Uterus (tissue), 4 donors: Measurements from ENCODE around the gene ESR2. TPM values are rescaled to one million over a fixed set of nuclear protein-coding genes. Genes with fewer than 3 reads are reported as not detected.

Experiments used
- DNase-seq, 2 donors: peaks; one replicate each; pipeline ENCODE4 v3.0.0-alpha.2; 2019 to 2020
- H3K27ac ChIP-seq, 2 donors: fragments of 200-600 bp; sonication (generic); 1 replicate in 1 of 2; 2 replicates in 1 of 2; pipeline ENCODE4 v1.5.1; 2016 to 2018
- H3K27me3 ChIP-seq, 2 donors: fragments of 200-600 bp; sonication (generic); one replicate each; pipeline ENCODE4 v1.5.1; 2018 to 2019; ENCODE audit warnings: control low read depth in 1 of 2
- H3K36me3 ChIP-seq, 2 donors: fragments of 200-600 bp; sonication (generic); one replicate each; pipeline ENCODE4 v1.5.1; 2019; ENCODE audit warnings: control low read depth in 1 of 2
- H3K4me1 ChIP-seq, 2 donors: fragments of 200-600 bp; sonication (generic); one replicate each; pipeline ENCODE4 v1.5.1; 2018 to 2019; ENCODE audit warnings: control low read depth in 1 of 2
- H3K4me3 ChIP-seq, 2 donors: fragments of 200-600 bp; sonication (generic); 1 replicate in 1 of 2; 2 replicates in 1 of 2; pipeline ENCODE4 v1.5.1; 2018 to 2019; ENCODE audit warnings: mild to moderate bottlenecking in 1 of 2
- H3K9me3 ChIP-seq, 2 donors: fragments of 200-600 bp; sonication (generic); one replicate each; pipeline ENCODE4 v1.5.1; 2019; ENCODE audit warnings: control low read depth in 1 of 2
- CTCF ChIP-seq, 4 experiments: fragments of 200-600 bp in 2 of 4; fragments of 450-650 bp in 2 of 4; sonication (generic) in 2 of 4; IDR thresholded peaks; one replicate each; pipeline ENCODE4 v1.5.1; 2016 to 2019; ENCODE audit warnings: antibody characterized with exemption in 4 of 4, mild to moderate bottlenecking in 2 of 4, moderate library complexity in 1 of 4
- POLR2A ChIP-seq, 2 donors: fragments of 450-650 bp; IDR thresholded peaks; one replicate each; pipeline ENCODE4 v1.6.1; 2016; ENCODE audit warnings: antibody characterized with exemption in 2 of 2, mild to moderate bottlenecking in 1 of 2, moderate library complexity in 1 of 2
- intact Hi-C: fragments of 100-400 bp; cut with DNase I; formaldehyde crosslinking; loops from one replicate; pipeline ENCODE4 v1.15.1; 2023; ENCODE audit warnings: low total_unique reads
- total RNA-seq, 4 donors: library from RNA; depleted of rRNA in 3 of 4; stranded (reverse); fragments of >200 nt in 3 of 4; gene quantifications; one replicate each; pipeline versions ENCODE4 v1.1.0 to v1.2.4, GENCODE V29; 2014 to 2023
- donor health status: DM: yes; HTN: yes; CAD: no.

ESR2 gene
- total RNA-seq, 4 donors from 2014 or later, result 0.41 to 8.2 (median 3.9) TPM

GRCh38 chr14:64233531-64234190 is 60.5 kb downstream of the ESR2 start:
- H3K4me1 ChIP-seq, result no peaks in the 10 kb centered on the region
- intact Hi-C loops, result no loop called here
- H3K27ac ChIP-seq, result no peak overlapping the region
- H3K9me3 ChIP-seq, result no peaks in the 10 kb centered on the region
- TF ChIP-seq POLR2A (IDR thresholded peaks at IDR 0.05) (no peak), CTCF (IDR thresholded peaks at IDR 0.05) (no peak)
- DNase-seq, result no peak
- H3K4me3 ChIP-seq, result no peak overlapping the region
- H3K36me3 ChIP-seq, result no peaks in the 10 kb centered on the region
- no peaks in the 10 kb centered on the region for H3K27me3 ChIP-seq

GRCh38 chr14:64232944-64233343 is 61.2 kb downstream of the ESR2 start:
- H3K27me3 ChIP-seq, result no peaks in the 10 kb centered on the region
- intact Hi-C loops, result no loop called here
- H3K4me3 ChIP-seq, result no peak overlapping the region
- H3K4me1 ChIP-seq, result no peaks in the 10 kb centered on the region
- no peak for DNase-seq
- H3K9me3 ChIP-seq, result no peaks in the 10 kb centered on the region
- TF ChIP-seq POLR2A (IDR thresholded peaks at IDR 0.05) (no peak), CTCF (IDR thresholded peaks at IDR 0.05) (no peak)
- H3K36me3 ChIP-seq, result no peaks in the 10 kb centered on the region
- H3K27ac ChIP-seq, result no peak overlapping the region

GRCh38 chr14:64232095-64232838 is 61.9 kb downstream of the ESR2 start:
- Histone ChIP-seq H3K4me3 (no peak overlapping the region), H3K27ac (no peak overlapping the region), H3K36me3 (no peaks in the 10 kb centered on the region), H3K4me1 (no peaks in the 10 kb centered on the region), H3K9me3 (no peaks in the 10 kb centered on the region), H3K27me3 (no peaks in the 10 kb centered on the region)
- DNase-seq, result no peak
- no peak for TF ChIP-seq POLR2A (IDR thresholded peaks at IDR 0.05)
- TF ChIP-seq CTCF (IDR thresholded peaks at IDR 0.05), result no peak
- intact Hi-C loops, result no loop called here

- no peak overlapping the region for H3K4me3 ChIP-seq
- H3K27ac ChIP-seq, result no peak overlapping the region
- no peaks in the 10 kb centered on the region for H3K27me3 ChIP-seq
- no peaks in the 10 kb centered on the region for H3K36me3 ChIP-seq
- H3K4me1 ChIP-seq, result no peaks in the 10 kb centered on the region
- TF ChIP-seq CTCF (IDR thresholded peaks at IDR 0.05), result no peak
- no peak for TF ChIP-seq POLR2A (IDR thresholded peaks at IDR 0.05)
- no peak for DNase-seq
- no peaks in the 10 kb centered on the region for H3K9me3 ChIP-seq
- intact Hi-C loops, result no loop called here
Measured at GRCh38 chr14:64229489-64229888, 64.7 kb downstream of the ESR2 start.

GRCh38 chr14:64227856-64228255 is 66.3 kb downstream of the ESR2 start:
- no peaks in the 10 kb centered on the region for H3K36me3 ChIP-seq
- no peaks in the 10 kb centered on the region for H3K27me3 ChIP-seq
- H3K4me3 ChIP-seq, result no peak overlapping the region
- intact Hi-C loops, result no loop called here
- DNase-seq, result no peak
- H3K9me3 ChIP-seq, result no peaks in the 10 kb centered on the region
- no peak overlapping the region for H3K27ac ChIP-seq
- TF ChIP-seq POLR2A (IDR thresholded peaks at IDR 0.05) (no peak), CTCF (IDR thresholded peaks at IDR 0.05) (no peak)
- H3K4me1 ChIP-seq, result no peaks in the 10 kb centered on the region
